ENCODE results near the gene RTP1. TPM values are rescaled to one million over a fixed set of nuclear protein-coding genes. Genes with fewer than 3 reads are reported as not detected.

RTP1 gene
- total and polyA plus RNA-seq, 2 of the 4 experiments (the other 2 are of a cell fraction) = not detected

GRCh38 chr3:187191271-187191670, 6.0 kb upstream of the RTP1 start:
- Histone ChIP-seq H3K56ac (ENCODE audit: extremely low read depth, insufficient read depth, low read length) (no peak overlapping the region), H3K4me1 (ENCODE audit: control insufficient read depth, insufficient read depth, low read length) (peaks cover 16% of the 10 kb centered on the region), H3K9me3 (ENCODE audit: control insufficient read depth, insufficient read depth, low read length) (no peaks in the 10 kb centered on the region), H3K4ac (ENCODE audit: low read depth, low read length) (no peak overlapping the region), H2AK9ac (replicated peaks; ENCODE audit: low read depth, low read length, poor library complexity) (no peak overlapping the region), H4K20me1 (ENCODE audit: insufficient read depth, low read length) (no peaks in the 10 kb centered on the region), H2AFZ (replicated peaks; ENCODE audit: low read length, poor library complexity) (no peak overlapping the region), H3K27ac (ENCODE audit: insufficient read depth, low read length) (no peak overlapping the region), H4K5ac (ENCODE audit: low read depth, low read length) (no peak overlapping the region), H2BK5ac (ENCODE audit: low read depth, low read length, poor library complexity, severe bottlenecking) (no peak overlapping the region), H3K9ac (ENCODE audit: low read depth, low read length) (no peak overlapping the region), H3K14ac (replicated peaks; ENCODE audit: low read depth, low read length) (no peak overlapping the region), H3K23ac (ENCODE audit: low read depth, low read length) (no peak overlapping the region), H3K18ac (ENCODE audit: low read depth, low read length) (no peak overlapping the region), H2BK15ac (ENCODE audit: low read depth, low read length) (no peak overlapping the region), H3K36me3 (ENCODE audit: control insufficient read depth, insufficient read depth, low read length) (no peaks in the 10 kb centered on the region), H4K91ac (ENCODE audit: insufficient read depth, low read depth, low read length) (no peak overlapping the region), H2BK20ac (ENCODE audit: low read depth, low read length) (no peak overlapping the region), H3K9me1 (ENCODE audit: insufficient read depth, low read length) (peaks cover 2% of the 10 kb centered on the region), H3K4me2 (ENCODE audit: low read depth, low read length) (no peak overlapping the region), H3K79me1 (ENCODE audit: low read depth in 1 of 2, low read length in 2 of 2) (no peaks in the 10 kb centered on the region), H3K27me3 (ENCODE audit: control insufficient read depth, insufficient read depth, low read length) (no peaks in the 10 kb centered on the region), H2AK5ac (ENCODE audit: low read depth, low read length) (no peak overlapping the region), H2BK120ac (ENCODE audit: low read depth, low read length) (no peak overlapping the region), H3K4me3 (ENCODE audit: insufficient read depth, low read depth, low read length) (no peak overlapping the region), H4K8ac (ENCODE audit: low read depth in 2 of 2, low read length in 2 of 2) (no peak overlapping the region)
- in situ Hi-C loops (cut with MboI; ENCODE audit: low sequenced_read_pairs) (no loop called here), intact Hi-C loops (cut with micrococcal nuclease) (no loop called here), dilution Hi-C loops (cut with HindIII; ENCODE audit: low sequenced_read_pairs, unreplicated experiment) (no loop called here)
- WGBS, 2 experiments (ENCODE audit: extremely low coverage in 2 of 2, insufficient read length in 1 of 2) = no CpG with 5 or more reads among the region's 1 CpG
- ChIA-PET POLR2A (ENCODE audit: unreplicated experiment) (no interaction called here), CTCF (interaction anchor here (1.3 kb wide), 1 partner anchor 129 kb away, joined by 3 read pairs; no protein-coding TSS in a partner anchor)
- no TSS peak for BruUV-seq (replicated peaks)
- no peak for ATAC-seq (ENCODE audit: low read depth)
- no peak for TF ChIP-seq RFX5 (IDR thresholded peaks at IDR 0.05; ENCODE audit: low read depth, low read length)
- no peak for TF ChIP-seq MAZ (IDR thresholded peaks at IDR 0.05; ENCODE audit: borderline replicate concordance, low read depth, low read length)
- no peak for DNase-seq

All from IMR-90 (cell line).